ENCODE measurements around the gene OAS2.

Gene OAS2

DNA sequence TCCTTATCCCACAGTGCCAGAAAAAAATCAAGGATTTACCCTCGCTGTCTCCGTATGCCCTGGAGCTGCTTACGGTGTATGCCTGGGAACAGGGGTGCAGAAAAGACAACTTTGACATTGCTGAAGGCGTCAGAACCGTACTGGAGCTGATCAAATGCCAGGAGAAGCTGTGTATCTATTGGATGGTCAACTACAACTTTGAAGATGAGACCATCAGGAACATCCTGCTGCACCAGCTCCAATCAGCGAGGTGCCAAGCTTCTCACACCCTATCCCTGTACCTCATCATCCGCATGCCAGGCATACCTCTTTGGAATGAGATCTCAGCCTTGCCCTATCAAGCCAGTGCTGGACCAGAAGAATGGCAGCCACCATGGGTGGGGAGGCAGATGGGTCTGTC lies 19.2 kb downstream of the OAS2 start:
- no peak for DNase-seq (ENCODE audit: low read depth)
- H3K4me3 ChIP-seq (ENCODE audit: low read depth, low read length): no peak overlapping the region
- TF ChIP-seq POLR2A (IDR thresholded peaks at IDR 0.05; ENCODE audit: extremely low read depth, insufficient read length): no peak
- TF ChIP-seq, protein P1, sequence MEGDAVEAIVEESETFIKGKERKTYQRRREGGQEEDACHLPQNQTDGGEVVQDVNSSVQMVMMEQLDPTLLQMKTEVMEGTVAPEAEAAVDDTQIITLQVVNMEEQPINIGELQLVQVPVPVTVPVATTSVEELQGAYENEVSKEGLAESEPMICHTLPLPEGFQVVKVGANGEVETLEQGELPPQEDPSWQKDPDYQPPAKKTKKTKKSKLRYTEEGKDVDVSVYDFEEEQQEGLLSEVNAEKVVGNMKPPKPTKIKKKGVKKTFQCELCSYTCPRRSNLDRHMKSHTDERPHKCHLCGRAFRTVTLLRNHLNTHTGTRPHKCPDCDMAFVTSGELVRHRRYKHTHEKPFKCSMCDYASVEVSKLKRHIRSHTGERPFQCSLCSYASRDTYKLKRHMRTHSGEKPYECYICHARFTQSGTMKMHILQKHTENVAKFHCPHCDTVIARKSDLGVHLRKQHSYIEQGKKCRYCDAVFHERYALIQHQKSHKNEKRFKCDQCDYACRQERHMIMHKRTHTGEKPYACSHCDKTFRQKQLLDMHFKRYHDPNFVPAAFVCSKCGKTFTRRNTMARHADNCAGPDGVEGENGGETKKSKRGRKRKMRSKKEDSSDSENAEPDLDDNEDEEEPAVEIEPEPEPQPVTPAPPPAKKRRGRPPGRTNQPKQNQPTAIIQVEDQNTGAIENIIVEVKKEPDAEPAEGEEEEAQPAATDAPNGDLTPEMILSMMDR (IDR thresholded peaks at IDR 0.05; ENCODE audit: low read depth, low read length): no peak
- TF ChIP-seq MYC (IDR thresholded peaks at IDR 0.05; ENCODE audit: low read depth, low read length): no peak
- TF ChIP-seq, protein P2, sequence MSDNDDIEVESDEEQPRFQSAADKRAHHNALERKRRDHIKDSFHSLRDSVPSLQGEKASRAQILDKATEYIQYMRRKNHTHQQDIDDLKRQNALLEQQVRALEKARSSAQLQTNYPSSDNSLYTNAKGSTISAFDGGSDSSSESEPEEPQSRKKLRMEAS (IDR thresholded peaks at IDR 0.05; ENCODE audit: low read depth, low read length): no peak

DNA sequence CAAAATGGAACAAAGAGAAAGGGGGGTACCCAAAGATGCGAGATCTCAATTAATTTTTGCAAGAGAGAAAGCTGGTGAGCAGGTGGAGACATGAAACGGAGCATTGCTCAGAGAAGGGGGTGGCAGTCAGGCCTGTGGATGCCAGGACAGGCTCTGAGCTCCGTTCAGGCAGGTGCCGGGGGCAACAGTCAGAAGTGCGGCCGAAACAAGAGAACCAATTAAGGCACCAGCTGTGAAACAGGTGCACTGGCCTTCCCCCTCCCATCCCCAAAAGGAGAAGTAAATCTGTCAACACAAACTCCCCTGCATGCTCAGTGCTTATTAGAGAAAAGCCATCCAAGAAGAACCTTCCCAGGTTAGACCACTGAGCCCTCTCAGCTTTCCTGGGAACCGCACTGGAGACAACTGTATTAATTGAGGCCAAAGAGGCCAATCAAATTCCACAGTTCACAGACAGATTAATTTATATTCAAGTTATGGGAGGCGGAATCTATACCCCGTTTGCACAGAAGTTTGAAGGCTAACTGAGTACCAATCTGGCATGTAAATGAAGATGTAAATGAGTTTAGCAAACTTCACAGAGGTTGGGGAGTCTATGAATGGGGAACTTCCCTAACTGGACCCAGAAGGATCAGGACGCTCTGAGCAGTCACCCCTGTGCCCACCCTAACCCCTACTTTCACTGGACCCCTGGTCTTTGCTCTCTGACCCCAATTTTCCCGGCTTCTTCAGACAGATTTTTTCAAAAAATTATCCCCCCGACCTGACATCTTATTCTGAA lies 20.9 kb downstream of the OAS2 start:
- no peak for DNase-seq (ENCODE audit: low read depth)
- TF ChIP-seq, protein P2 (IDR thresholded peaks at IDR 0.05; ENCODE audit: low read depth, low read length): no peak
- TF ChIP-seq POLR2A (IDR thresholded peaks at IDR 0.05; ENCODE audit: extremely low read depth, insufficient read length) (no peak), MYC (IDR thresholded peaks at IDR 0.05; ENCODE audit: low read depth, low read length) (no peak)
- TF ChIP-seq, protein P1 (IDR thresholded peaks at IDR 0.05; ENCODE audit: low read depth, low read length): no peak
- no peak overlapping the region for H3K4me3 ChIP-seq (ENCODE audit: low read depth, low read length)

DNA sequence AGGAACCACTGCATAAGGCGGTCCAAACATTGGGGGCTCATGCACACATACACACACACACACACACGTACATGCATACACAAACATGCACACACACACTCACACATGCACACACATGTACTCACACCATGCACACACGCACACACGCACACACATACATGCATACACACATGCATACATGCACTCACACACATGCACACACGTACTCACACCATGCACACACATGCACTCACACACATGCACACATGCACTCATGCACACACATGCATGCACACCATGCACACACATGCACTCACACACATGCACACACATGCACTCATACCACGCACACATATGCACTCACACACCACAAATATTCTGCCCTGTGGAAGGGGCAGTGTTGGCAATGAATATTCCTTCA lies 22.1 kb downstream of the OAS2 start:
- no peak for DNase-seq (ENCODE audit: low read depth)
- no peak overlapping the region for H3K4me3 ChIP-seq (ENCODE audit: low read depth, low read length)
- TF ChIP-seq MYC (IDR thresholded peaks at IDR 0.05; ENCODE audit: low read depth, low read length): no peak
- TF ChIP-seq, protein P2 (IDR thresholded peaks at IDR 0.05; ENCODE audit: low read depth, low read length): no peak
- TF ChIP-seq POLR2A (IDR thresholded peaks at IDR 0.05; ENCODE audit: extremely low read depth, insufficient read length): no peak
- TF ChIP-seq, protein P1 (IDR thresholded peaks at IDR 0.05; ENCODE audit: low read depth, low read length): no peak

DNA sequence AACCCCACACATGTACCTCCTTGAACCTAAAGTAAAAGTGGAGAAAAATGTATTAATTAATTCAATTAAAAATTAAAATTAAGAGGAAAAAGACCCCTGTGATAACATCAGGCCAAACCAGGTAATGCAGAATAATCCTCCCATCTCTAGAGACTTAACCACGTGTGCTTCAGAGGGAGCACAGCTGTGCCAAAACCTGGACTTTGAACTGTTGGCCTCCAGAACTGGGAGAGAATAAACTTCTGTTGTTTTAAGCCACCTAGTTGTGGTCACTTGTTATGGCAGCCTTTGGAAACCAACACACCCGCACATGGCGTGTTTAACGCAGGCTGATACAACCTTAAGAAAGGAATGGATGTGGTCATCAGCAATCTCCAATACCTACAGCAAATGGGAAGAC lies 23.8 kb downstream of the OAS2 start:
- TF ChIP-seq, protein P1 (IDR thresholded peaks at IDR 0.05; ENCODE audit: low read depth, low read length): peak; percentile 11
- TF ChIP-seq, protein P2 (IDR thresholded peaks at IDR 0.05; ENCODE audit: low read depth, low read length): no peak
- H3K4me3 ChIP-seq (ENCODE audit: low read depth, low read length): no peak overlapping the region
- DNase-seq (ENCODE audit: low read depth): peak; percentile 19

DNA sequence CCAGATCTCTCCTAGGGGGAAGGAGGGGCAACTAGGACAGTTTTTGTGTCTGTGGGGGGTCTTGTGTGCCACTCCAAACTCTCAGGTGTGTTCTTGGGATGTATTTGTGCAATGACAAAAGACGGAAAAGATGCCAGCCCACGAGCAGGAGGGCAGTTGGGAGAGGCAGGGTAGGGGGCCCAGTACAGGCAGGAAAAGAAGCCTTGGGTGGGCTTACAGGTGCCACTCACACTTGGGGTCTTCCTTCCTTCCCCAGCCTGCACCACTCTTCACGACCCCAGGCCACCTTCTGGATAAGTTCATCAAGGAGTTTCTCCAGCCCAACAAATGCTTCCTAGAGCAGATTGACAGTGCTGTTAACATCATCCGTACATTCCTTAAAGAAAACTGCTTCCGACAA lies 24.4 kb downstream of the OAS2 start:
- TF ChIP-seq, protein P1 (IDR thresholded peaks at IDR 0.05; ENCODE audit: low read depth, low read length): no peak
- TF ChIP-seq MYC (IDR thresholded peaks at IDR 0.05; ENCODE audit: low read depth, low read length): no peak
- DNase-seq (ENCODE audit: low read depth): no peak
- no peak overlapping the region for H3K4me3 ChIP-seq (ENCODE audit: low read depth, low read length)

DNA sequence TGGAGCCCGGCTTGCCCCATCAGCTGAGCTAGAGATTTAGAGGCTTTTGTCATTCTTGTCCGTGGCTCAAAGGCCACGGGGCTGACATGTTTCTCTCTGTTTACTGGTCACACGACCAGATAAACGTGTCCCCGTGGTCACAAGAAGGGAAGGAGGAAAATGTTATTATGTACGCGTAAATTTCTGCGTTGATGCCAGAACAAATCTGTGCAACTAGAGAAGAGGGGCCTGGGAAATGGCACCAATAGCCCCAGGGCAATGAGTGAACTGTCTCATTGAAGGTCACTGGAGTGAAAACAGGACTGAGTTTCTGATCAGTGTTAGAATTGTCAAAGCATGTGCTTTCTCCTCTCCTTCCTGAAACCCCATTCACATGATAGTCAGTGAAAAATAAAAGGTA lies 25.3 kb downstream of the OAS2 start:
- TF ChIP-seq POLR2A (IDR thresholded peaks at IDR 0.05; ENCODE audit: extremely low read depth, insufficient read length): no peak
- TF ChIP-seq, protein P2 (IDR thresholded peaks at IDR 0.05; ENCODE audit: low read depth, low read length): no peak
- DNase-seq (ENCODE audit: low read depth): no peak
- no peak overlapping the region for H3K4me3 ChIP-seq (ENCODE audit: low read depth, low read length)
